Sigmoid colon (tissue), 4 donors: ENCODE measurements around the gene POLRMT.

ENCODE experiments used
- CTCF ChIP-seq, 4 experiments: fragments of 450-650 bp in 3 of 4; fragments of 200-600 bp in 1 of 4; IDR thresholded peaks; one replicate each; pipeline ENCODE4 v1.5.1; 2016 to 2019; ENCODE audit warnings: antibody characterized with exemption in 4 of 4, mild to moderate bottlenecking in 3 of 4, moderate library complexity in 2 of 4
- EP300 ChIP-seq, 4 donors: sonication (generic); formaldehyde crosslinking; IDR thresholded peaks; one replicate each; pipeline ENCODE4 v1.6.1; 2017; ENCODE audit warnings: antibody characterized with exemption in 4 of 4
- POLR2A ChIP-seq, 2 donors: fragments of 450-650 bp; IDR thresholded peaks; one replicate each; pipeline ENCODE4 v1.6.1; 2016; ENCODE audit warnings: antibody characterized with exemption in 2 of 2, mild to moderate bottlenecking in 2 of 2, moderate library complexity in 2 of 2
- POLR2AphosphoS5 ChIP-seq, 4 donors: sonication (generic); formaldehyde crosslinking; IDR thresholded peaks; one replicate each; pipeline ENCODE4 v1.6.1; 2017; ENCODE audit warnings: antibody characterized with exemption in 4 of 4

GRCh38 chr19:652467-653389 is 19.4 kb upstream of the POLRMT start:
- TF ChIP-seq CTCF (IDR thresholded peaks at IDR 0.05) = no peak
- no peak for TF ChIP-seq POLR2AphosphoS5 (IDR thresholded peaks at IDR 0.05)
- no peak for TF ChIP-seq POLR2A (IDR thresholded peaks at IDR 0.05)
- TF ChIP-seq EP300 (IDR thresholded peaks at IDR 0.05) = no peak
